Fibroblast of skin of abdomen (primary cell): ENCODE measurements around the gene FANCM.
A peak's percentile ranks its signal among the peaks of the same experiment; 100 is the strongest.

ENCODE experiments used
- DNase-seq: peaks from one replicate; pipeline ENCODE4 v3.0.0-alpha.2; 2013

The FANCM gene

GRCh38 chr14:45246691-45247090 lies 111.0 kb downstream of the FANCM start:
- DNase-seq = no peak

GRCh38 chr14:45247427-45247826 lies 111.7 kb downstream of the FANCM start:
- DNase-seq = no peak

GRCh38 chr14:45249856-45250575 lies 114.3 kb downstream of the FANCM start:
- DNase-seq = peak; percentile 54
